Activated naive CD4-positive, alpha-beta T cell (primary cell): Measurements from ENCODE around the gene SLC35F4.
"Not testable (repeated sequence)": the region's sequence is repeated elsewhere in the genome, so short reads cannot be mapped to it uniquely, and the experiment has no call there.

Experiments used
- DNase-seq, 4 experiments: peaks; one replicate each; lab custom pipeline; 2025; lab: John Stamatoyannopoulos, UW

Gene SLC35F4

GRCh38 chr14:57725399-57726077 lies 140.4 kb downstream of the SLC35F4 start:
- DNase-seq: no peak

- not testable (repeated sequence) for DNase-seq
Measured at GRCh38 chr14:57722141-57722540, 143.8 kb downstream of the SLC35F4 start.

GRCh38 chr14:57714487-57714931 lies 151.4 kb downstream of the SLC35F4 start:
- DNase-seq: no peak

- no peak for DNase-seq
Measured at GRCh38 chr14:57712698-57713097, 153.2 kb downstream of the SLC35F4 start.

- DNase-seq: no peak
Measured at GRCh38 chr14:57712102-57712501, 153.8 kb downstream of the SLC35F4 start.

GRCh38 chr14:57709909-57710308 lies 156.0 kb downstream of the SLC35F4 start:
- DNase-seq: no peak

GRCh38 chr14:57709086-57709485 lies 156.8 kb downstream of the SLC35F4 start:
- not testable (repeated sequence) for DNase-seq

- no peak for DNase-seq
Measured at GRCh38 chr14:57707219-57707618, 158.7 kb downstream of the SLC35F4 start.

GRCh38 chr14:57704763-57705162 lies 161.1 kb downstream of the SLC35F4 start:
- DNase-seq: no peak

GRCh38 chr14:57699947-57700346 lies 165.9 kb downstream of the SLC35F4 start:
- no peak for DNase-seq

GRCh38 chr14:57692671-57693070 lies 173.2 kb downstream of the SLC35F4 start:
- no peak for DNase-seq

GRCh38 chr14:57687416-57687815 lies 178.5 kb downstream of the SLC35F4 start:
- no peak for DNase-seq

- no peak for DNase-seq
Measured at GRCh38 chr14:57686304-57686703, 179.6 kb downstream of the SLC35F4 start.

- no peak for DNase-seq
Measured at GRCh38 chr14:57671021-57671420, 194.9 kb downstream of the SLC35F4 start.

- DNase-seq: no peak
Measured at GRCh38 chr14:57660208-57660607, 205.7 kb downstream of the SLC35F4 start.

GRCh38 chr14:57659052-57659451 lies 206.8 kb downstream of the SLC35F4 start:
- DNase-seq: no peak

- DNase-seq: no peak
Measured at GRCh38 chr14:57657487-57657886, 208.4 kb downstream of the SLC35F4 start.

- DNase-seq: no peak
Measured at GRCh38 chr14:57656853-57657252, 209.0 kb downstream of the SLC35F4 start.

GRCh38 chr14:57652769-57653168 lies 213.1 kb downstream of the SLC35F4 start:
- DNase-seq: no peak

GRCh38 chr14:57641776-57642175 lies 224.1 kb downstream of the SLC35F4 start:
- DNase-seq: no peak

- DNase-seq: no peak
Measured at GRCh38 chr14:57640036-57640435, 225.9 kb downstream of the SLC35F4 start.

GRCh38 chr14:57637901-57638300 lies 228.0 kb downstream of the SLC35F4 start:
- no peak for DNase-seq

- DNase-seq: no peak
Measured at GRCh38 chr14:57634335-57634734, 231.6 kb downstream of the SLC35F4 start.

GRCh38 chr14:57632649-57633048 lies 233.2 kb downstream of the SLC35F4 start:
- DNase-seq: no peak
